SK-N-SH treated with all-trans-retinoic acid at 6 μM for 48 hours (cell line): ENCODE measurements around the gene SPN.

ENCODE experiments used
- ATAC-seq: fragments of 200-7000 bp; cut with Tn5 transposase; 3 replicates; pipeline ENCODE4 v1.9.1; 2020; ENCODE audit warnings: mild to moderate bottlenecking, moderate library complexity
- ARNTL ChIP-seq: fragments of 450-650 bp; formaldehyde crosslinking; IDR thresholded peaks from 2 replicates; pipeline ENCODE4 v1.5.0; 2020; ENCODE audit warnings: low read depth, mild to moderate bottlenecking, moderate library complexity, borderline replicate concordance
- BACH2 ChIP-seq: fragments of 250-450 bp; sonication (Bioruptor Pico); IDR thresholded peaks from 2 replicates; pipeline ENCODE4 v1.9.0; 2021; ENCODE audit warnings: mild to moderate bottlenecking, borderline replicate concordance
- CREB5 ChIP-seq: fragments of 250-450 bp; sonication (Bioruptor Pico); IDR thresholded peaks from 2 replicates; pipeline ENCODE4 v1.5.1; 2020; ENCODE audit warnings: low read depth, mild to moderate bottlenecking, moderate library complexity
- CSDC2 ChIP-seq: fragments of 250-450 bp; sonication (Bioruptor Pico); IDR thresholded peaks from 2 replicates; pipeline ENCODE4 v1.5.0; 2020; ENCODE audit warnings: mild to moderate bottlenecking, moderate library complexity
- CSRNP3 ChIP-seq: fragments of 250-450 bp; sonication (Bioruptor Pico); IDR thresholded peaks from 2 replicates; pipeline ENCODE4 v1.5.1; 2021; ENCODE audit warnings: mild to moderate bottlenecking, moderate library complexity
- ESRRG ChIP-seq: fragments of 250-450 bp; sonication (Bioruptor Pico); IDR thresholded peaks from 2 replicates; pipeline ENCODE4 v1.6.1; 2021; ENCODE audit warnings: mild to moderate bottlenecking
- GLIS3 ChIP-seq: fragments of 250-450 bp; sonication (Bioruptor Pico); IDR thresholded peaks from 2 replicates; pipeline ENCODE4 v1.5.0; 2020; ENCODE audit warnings: mild to moderate bottlenecking, moderate library complexity
- ISL1 ChIP-seq: fragments of 250-450 bp; sonication (Bioruptor Pico); IDR thresholded peaks from 2 replicates; pipeline ENCODE4 v2.1.2; 2022; ENCODE audit warnings: mild to moderate bottlenecking, moderate library complexity
- OSR1 ChIP-seq: fragments of 250-450 bp; sonication (Bioruptor Pico); IDR thresholded peaks from 2 replicates; pipeline ENCODE4 v1.8.0; 2022; ENCODE audit warnings: moderate library complexity, mild to moderate bottlenecking, inconsistent platforms
- PATZ1 ChIP-seq: fragments of 250-450 bp; sonication (Bioruptor Pico); IDR thresholded peaks from 2 replicates; pipeline ENCODE4 v1.8.0; 2020; ENCODE audit warnings: mild to moderate bottlenecking, moderate library complexity, borderline replicate concordance
- POU6F1 ChIP-seq: fragments of 250-450 bp; sonication (Bioruptor Pico); IDR thresholded peaks from 2 replicates; pipeline ENCODE4 v1.8.0; 2021; ENCODE audit warnings: low read depth, mild to moderate bottlenecking, moderate library complexity, borderline replicate concordance
- PPARA ChIP-seq: fragments of 250-450 bp; sonication (Bioruptor Pico); IDR thresholded peaks from 2 replicates; pipeline ENCODE4 v1.5.0; 2020; ENCODE audit warnings: mild to moderate bottlenecking, borderline replicate concordance
- RARB ChIP-seq: fragments of 250-450 bp; sonication (Bioruptor Pico); IDR thresholded peaks from 2 replicates; pipeline ENCODE4 v1.8.0; 2021; ENCODE audit warnings: mild to moderate bottlenecking, moderate library complexity
- SNAI2 ChIP-seq: fragments of 250-450 bp; sonication (Bioruptor Pico); IDR thresholded peaks from 2 replicates; pipeline ENCODE4 v1.5.0; 2020; ENCODE audit warnings: mild to moderate bottlenecking, moderate library complexity
- TCF4 ChIP-seq: fragments of 250-450 bp; sonication (Bioruptor Pico); IDR thresholded peaks from 2 replicates; pipeline ENCODE4 v1.8.0; 2021; ENCODE audit warnings: mild to moderate bottlenecking, moderate library complexity, borderline replicate concordance
- TOX ChIP-seq: fragments of 250-450 bp; sonication (Bioruptor Pico); IDR thresholded peaks from 2 replicates; pipeline ENCODE4 v1.8.0; 2021; ENCODE audit warnings: mild to moderate bottlenecking, moderate library complexity, borderline replicate concordance
- TSHZ2 ChIP-seq: fragments of 250-450 bp; sonication (Bioruptor Pico); IDR thresholded peaks from 2 replicates; pipeline ENCODE4 v1.5.0; 2020; ENCODE audit warnings: mild to moderate bottlenecking, moderate library complexity
- ZC3H10 ChIP-seq: fragments of 250-450 bp; sonication (Bioruptor Pico); IDR thresholded peaks from 2 replicates; pipeline ENCODE4 v1.5.1; 2021; ENCODE audit warnings: mild to moderate bottlenecking, moderate library complexity
- ZFP3 ChIP-seq: fragments of 250-450 bp; sonication (Bioruptor Pico); IDR thresholded peaks from 2 replicates; pipeline ENCODE4 v1.5.0; 2020; ENCODE audit warnings: mild to moderate bottlenecking, moderate library complexity
- ZFP30 ChIP-seq: fragments of 450-650 bp; formaldehyde crosslinking; IDR thresholded peaks from 2 replicates; pipeline ENCODE4 v1.5.0; 2022; ENCODE audit warnings: mild to moderate bottlenecking, moderate library complexity
- ZNF565 ChIP-seq: fragments of 450-650 bp; formaldehyde crosslinking; conservative IDR thresholded peaks from 2 replicates; pipeline ENCODE4 v1.5.0; 2020; ENCODE audit warnings: low read depth, mild to moderate bottlenecking, moderate library complexity
- ZNF8 ChIP-seq: fragments of 450-650 bp; formaldehyde crosslinking; IDR thresholded peaks from 2 replicates; pipeline ENCODE4 v1.5.0; 2020; ENCODE audit warnings: mild to moderate bottlenecking, moderate library complexity

Gene SPN

GRCh38 chr16:29698484-29699323 lies 35.7 kb downstream of the SPN start:
- ATAC-seq: no peak
- TF ChIP-seq PATZ1 (no peak), ZFP30 (no peak), POU6F1 (CRISPR knock-in tag) (no peak), PPARA (no peak), OSR1 (CRISPR knock-in tag) (no peak), ZC3H10 (CRISPR knock-in tag) (no peak), TSHZ2 (CRISPR knock-in tag) (no peak), ZFP3 (CRISPR knock-in tag) (no peak), ZNF8 (CRISPR knock-in tag) (no peak), SNAI2 (CRISPR knock-in tag) (no peak), CREB5 (CRISPR knock-in tag) (no peak), ISL1 (CRISPR knock-in tag) (no peak), TCF4 (CRISPR knock-in tag) (no peak), BACH2 (CRISPR knock-in tag) (no peak), CSRNP3 (CRISPR knock-in tag) (no peak), ESRRG (CRISPR knock-in tag) (no peak), GLIS3 (no peak)

- TF ChIP-seq POU6F1 (CRISPR knock-in tag): no peak
- no peak for TF ChIP-seq BACH2 (CRISPR knock-in tag)
- no peak for TF ChIP-seq RARB (CRISPR knock-in tag)
- TF ChIP-seq ZNF565 (CRISPR knock-in tag): no peak
- no peak for TF ChIP-seq TCF4 (CRISPR knock-in tag)
- TF ChIP-seq ISL1 (CRISPR knock-in tag): no peak
- TF ChIP-seq PPARA: no peak
- TF ChIP-seq CSDC2 (CRISPR knock-in tag): no peak
- no peak for TF ChIP-seq SNAI2 (CRISPR knock-in tag)
- no peak for TF ChIP-seq TOX (CRISPR knock-in tag)
- TF ChIP-seq CSRNP3 (CRISPR knock-in tag): no peak
- no peak for TF ChIP-seq ARNTL (CRISPR knock-in tag)
- ATAC-seq: no peak
These were observed 36.5 kb downstream of the SPN start for GRCh38 chr16:29699324-29700219.
